OCI-LY7 (cell line): ENCODE results near the gene DTX1. TPM values are rescaled to one million over a fixed set of nuclear protein-coding genes. Genes with fewer than 3 reads are reported as not detected.

Experiments
- BruUV-seq: library from RNA; stranded (reverse); fragments of 400-500 nt; replicated peaks from 2 replicates; lab custom pipeline; 2021; lab: Mats Ljungman, UMichigan
- CTCF ChIA-PET: fragments of 300-600 bp; sonication (Branson Sonifier 250); formaldehyde crosslinking; loops from one replicate; lab custom pipeline; 2022; ENCODE audit warnings: antibody characterized with exemption; ENCODE audit not compliant: unreplicated experiment; lab: Charles Lee
- POLR2A ChIA-PET: fragments of 300-600 bp; sonication (Branson Sonifier 250); formaldehyde crosslinking; loops from one replicate; lab custom pipeline; 2022; ENCODE audit warnings: antibody characterized with exemption; lab: Charles Lee
- DNase-seq: peaks from one replicate; pipeline ENCODE4 v3.0.0-alpha.2; 2015; ENCODE audit warnings: low spot score
- H2AFZ ChIP-seq: fragments of 200-600 bp; sonication (generic), shearing (Covaris generic); 2 replicates; pipeline ENCODE4 v1.6.1; 2014; ENCODE audit warnings: mild to moderate bottlenecking, antibody characterized with exemption, low read length, moderate library complexity
- H3K27ac ChIP-seq: fragments of 200-600 bp; sonication (generic); 2 replicates; pipeline ENCODE4 v1.5.1; 2014; ENCODE audit warnings: mixed run types, low read depth, mild to moderate bottlenecking, moderate library complexity, low read length, inconsistent platforms; ENCODE audit not compliant: poor library complexity, severe bottlenecking
- H3K36me3 ChIP-seq: fragments of 200-600 bp; sonication (generic); 2 replicates; pipeline ENCODE4 v1.6.1; 2014; ENCODE audit warnings: mild to moderate bottlenecking, antibody characterized with exemption, low read length, moderate library complexity, mixed read lengths; ENCODE audit not compliant: insufficient read depth
- H3K4me1 ChIP-seq: fragments of 200-600 bp; sonication (generic); 2 replicates; pipeline ENCODE4 v1.5.1; 2014; ENCODE audit warnings: mild to moderate bottlenecking, low read length; ENCODE audit not compliant: insufficient read depth, poor library complexity, severe bottlenecking
- H3K4me2 ChIP-seq: fragments of 200-600 bp; sonication (generic); 2 replicates; pipeline ENCODE4 v1.6.1; 2014; ENCODE audit warnings: mild to moderate bottlenecking, low read length
- H3K4me3 ChIP-seq: fragments of 200-600 bp; sonication (generic); 2 replicates; pipeline ENCODE4 v1.5.1; 2014; ENCODE audit warnings: mild to moderate bottlenecking, low read depth, low read length; ENCODE audit not compliant: poor library complexity, severe bottlenecking
- H3K79me2 ChIP-seq: fragments of 200-600 bp; sonication (generic); 2 replicates; pipeline ENCODE4 v1.6.1; 2016; ENCODE audit warnings: low read depth, mild to moderate bottlenecking, low read length, moderate library complexity, mixed read lengths; ENCODE audit not compliant: insufficient read depth
- H3K9me2 ChIP-seq: fragments of 200-600 bp; sonication (generic); 2 replicates; pipeline ENCODE4 v1.6.1; 2016; ENCODE audit warnings: mild to moderate bottlenecking, low read length, mixed read lengths; ENCODE audit not compliant: insufficient read depth
- H3K9me3 ChIP-seq: fragments of 200-600 bp; sonication (generic); 2 replicates; pipeline ENCODE4 v1.6.1; 2014; ENCODE audit warnings: mild to moderate bottlenecking, mixed run types, low read length, mixed read lengths
- H4K20me1 ChIP-seq: fragments of 200-600 bp; sonication (generic); 2 replicates; pipeline ENCODE4 v1.6.1; 2014; ENCODE audit warnings: mild to moderate bottlenecking, antibody characterized with exemption, low read length, moderate library complexity, mixed read lengths; ENCODE audit not compliant: insufficient read depth
- EZH2phosphoT487 ChIP-seq: fragments of 200-600 bp; sonication (generic); IDR thresholded peaks from 2 replicates; pipeline ENCODE4 v1.6.1; 2018; ENCODE audit warnings: low read depth, borderline replicate concordance, mild to moderate bottlenecking, mixed run types, antibody characterized with exemption, low read length, moderate library complexity, mixed read lengths
- intact Hi-C: fragments of 100-400 bp; cut with micrococcal nuclease; formaldehyde crosslinking; loops from one replicate; pipeline ENCODE4 v1.10.0; 2022; ENCODE audit not compliant: unreplicated experiment
- total RNA-seq, 2 experiments: library from RNA; depleted of rRNA in 1 of 2; stranded (reverse); fragments of >200 nt in 1 of 2; shearing (Covaris generic) in 1 of 2; gene quantifications; 2 replicates each; pipeline ENCODE4 v1.2.3, GENCODE V29; 2014 to 2022
- TF ChIP-seq, protein P1 (sequence below): fragments of 200-600 bp; sonication (generic); conservative IDR thresholded peaks from 2 replicates; pipeline ENCODE4 v1.5.1; 2014; ENCODE audit warnings: mild to moderate bottlenecking, antibody characterized with exemption, low read length, moderate library complexity, mixed read lengths

DTX1 gene
- total RNA-seq, 2 experiments from 2014 or later = 293 to 535 TPM

DNA sequence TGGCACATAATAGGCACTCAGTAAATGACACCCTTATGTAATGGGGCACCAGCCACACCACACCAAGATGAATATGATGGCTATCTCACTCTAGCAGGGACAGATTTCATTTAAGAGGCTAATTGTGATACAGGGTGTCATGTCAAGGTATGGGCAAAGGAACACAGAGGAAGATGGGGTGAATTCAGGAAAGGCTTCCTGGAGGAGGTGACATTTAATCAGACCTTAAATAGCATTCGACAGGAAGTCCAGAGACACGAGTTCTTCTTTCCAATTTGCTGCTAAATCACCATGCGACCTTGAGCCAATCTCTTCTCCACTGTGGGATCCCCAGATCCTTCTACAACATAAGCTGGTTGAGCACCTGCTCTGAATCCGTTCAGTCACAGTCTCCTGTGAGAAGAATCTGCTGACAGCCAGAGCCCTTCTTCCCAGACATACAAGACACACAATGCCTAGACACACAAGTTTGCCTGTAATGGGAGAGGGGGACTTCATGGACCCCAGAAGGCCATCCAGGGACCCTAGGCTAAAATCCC, 1.5 kb upstream of the DTX1 start:
- Histone ChIP-seq H3K27ac (peak overlapping the region; percentile 97), H3K4me2 (peak overlapping the region; percentile 94), H3K4me1 (peaks cover 65% of the 10 kb centered on the region), H3K4me3 (peak overlapping the region; percentile 90), H4K20me1 (peaks cover under 1% of the 10 kb centered on the region; the same call in 1 of the 2 replicates), H3K79me2 (peaks cover 66% of the 10 kb centered on the region), H3K9me3 (no peaks in the 10 kb centered on the region), H3K36me3 (peaks cover 41% of the 10 kb centered on the region), H3K9me2 (no peaks in the 10 kb centered on the region), H2AFZ (no peak overlapping the region)
- POLR2A ChIA-PET = interaction anchor here (0.5 to 16.3 kb wide), 5 partner anchors 12 to 204 kb away, joined by 3 to 235 read pairs (median 4); no protein-coding TSS in a partner anchor
- intact Hi-C loops = no loop called here
- BruUV-seq = no TSS peak
- peak; percentile 50 for DNase-seq
- CTCF ChIA-PET = interaction anchor here (1.4 kb wide), 1 partner anchor 37 kb away, joined by 5 read pairs; no protein-coding TSS in a partner anchor
- TF ChIP-seq, protein P1, sequence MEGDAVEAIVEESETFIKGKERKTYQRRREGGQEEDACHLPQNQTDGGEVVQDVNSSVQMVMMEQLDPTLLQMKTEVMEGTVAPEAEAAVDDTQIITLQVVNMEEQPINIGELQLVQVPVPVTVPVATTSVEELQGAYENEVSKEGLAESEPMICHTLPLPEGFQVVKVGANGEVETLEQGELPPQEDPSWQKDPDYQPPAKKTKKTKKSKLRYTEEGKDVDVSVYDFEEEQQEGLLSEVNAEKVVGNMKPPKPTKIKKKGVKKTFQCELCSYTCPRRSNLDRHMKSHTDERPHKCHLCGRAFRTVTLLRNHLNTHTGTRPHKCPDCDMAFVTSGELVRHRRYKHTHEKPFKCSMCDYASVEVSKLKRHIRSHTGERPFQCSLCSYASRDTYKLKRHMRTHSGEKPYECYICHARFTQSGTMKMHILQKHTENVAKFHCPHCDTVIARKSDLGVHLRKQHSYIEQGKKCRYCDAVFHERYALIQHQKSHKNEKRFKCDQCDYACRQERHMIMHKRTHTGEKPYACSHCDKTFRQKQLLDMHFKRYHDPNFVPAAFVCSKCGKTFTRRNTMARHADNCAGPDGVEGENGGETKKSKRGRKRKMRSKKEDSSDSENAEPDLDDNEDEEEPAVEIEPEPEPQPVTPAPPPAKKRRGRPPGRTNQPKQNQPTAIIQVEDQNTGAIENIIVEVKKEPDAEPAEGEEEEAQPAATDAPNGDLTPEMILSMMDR = no peak
- TF ChIP-seq EZH2phosphoT487 = no peak

- TF ChIP-seq EZH2phosphoT487 = no peak
- TF ChIP-seq, protein P1 = no peak
- intact Hi-C loops = no loop called here
- Histone ChIP-seq H3K9me2 (no peaks in the 10 kb centered on the region), H3K4me1 (peaks cover 65% of the 10 kb centered on the region), H2AFZ (no peak overlapping the region), H3K79me2 (peaks cover 74% of the 10 kb centered on the region), H3K27ac (peak overlapping the region; percentile 97), H3K36me3 (peaks cover 49% of the 10 kb centered on the region), H3K9me3 (no peaks in the 10 kb centered on the region), H3K4me3 (peak overlapping the region; percentile 90), H3K4me2 (peak overlapping the region; percentile 94), H4K20me1 (peaks cover 6% of the 10 kb centered on the region; the same call in 1 of the 2 replicates)
- BruUV-seq = no TSS peak
- CTCF ChIA-PET = interaction anchor here (1.4 kb wide), 1 partner anchor 36 kb away, joined by 5 read pairs; no protein-coding TSS in a partner anchor
- DNase-seq = peak; percentile 48
- POLR2A ChIA-PET = interaction anchor here (0.5 to 16.3 kb wide), 4 partner anchors 11 to 203 kb away, joined by 3 to 235 read pairs (median 6); no protein-coding TSS in a partner anchor
Observed at GRCh38 chr12:113055594-113056380, 743 bp upstream of the DTX1 start.
